GM10266 (cell line): ENCODE results near the gene LRBA.
"Not testable (repeated sequence)": the region's sequence is repeated elsewhere in the genome, so short reads cannot be mapped to it uniquely, and the experiment has no call there.

Experiments used
- DNase-seq: peaks from one replicate; pipeline ENCODE4 v3.0.0; 2012; ENCODE audit errors: extremely low spot score
- CTCF ChIP-seq: IDR thresholded peaks from 2 replicates; pipeline ENCODE4 v1.5.1; 2012; ENCODE audit warnings: mild to moderate bottlenecking, low read depth; ENCODE audit not compliant: control insufficient read depth, insufficient read depth; ENCODE audit errors: missing control alignments

The LRBA gene

GRCh38 chr4:150743564-150744342 lies 271.3 kb downstream of the LRBA start:
- TF ChIP-seq CTCF = no peak
- DNase-seq = no peak

- DNase-seq = not testable (repeated sequence)
These were observed 272.2 kb downstream of the LRBA start for GRCh38 chr4:150742930-150743329.

- TF ChIP-seq CTCF = no peak
- no peak for DNase-seq
These were observed 275.5 kb downstream of the LRBA start for GRCh38 chr4:150739591-150739990.

GRCh38 chr4:150725957-150726523 lies 289.0 kb downstream of the LRBA start:
- DNase-seq = no peak
- TF ChIP-seq CTCF = no peak

DNA sequence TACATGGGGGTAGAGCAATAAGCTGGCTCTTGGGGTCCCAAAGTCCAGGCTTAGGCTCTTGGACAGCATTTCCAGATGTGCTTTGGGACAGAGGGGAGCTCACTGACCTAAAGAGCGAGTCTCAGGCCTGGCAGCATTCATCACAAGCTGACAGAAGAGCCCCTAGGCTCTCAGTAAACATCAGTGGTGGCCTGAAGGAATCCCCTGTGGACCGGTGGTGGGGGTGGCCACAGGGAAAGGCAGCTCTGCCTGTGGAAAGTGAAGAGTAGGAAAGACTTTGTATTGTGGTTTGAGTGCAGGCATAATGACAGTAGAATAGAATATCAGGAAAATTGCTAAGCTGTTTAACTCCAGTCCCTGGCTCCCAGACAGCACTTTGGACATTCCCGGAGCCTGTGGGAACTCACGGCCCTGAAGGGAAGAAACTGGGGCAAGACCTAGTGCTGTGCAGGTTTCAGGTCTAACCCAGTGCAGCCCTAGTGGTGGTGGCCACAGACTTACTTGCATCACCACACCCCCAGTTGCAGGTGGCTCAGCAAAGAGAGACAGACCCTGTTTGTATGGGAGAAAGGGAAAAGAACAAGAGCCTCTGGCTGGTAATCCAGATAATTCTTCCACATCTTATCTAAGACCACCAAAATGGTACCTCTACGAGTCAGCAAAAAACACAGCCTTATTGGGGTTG lies 291.2 kb downstream of the LRBA start:
- no peak for TF ChIP-seq CTCF
- DNase-seq = no peak

DNA sequence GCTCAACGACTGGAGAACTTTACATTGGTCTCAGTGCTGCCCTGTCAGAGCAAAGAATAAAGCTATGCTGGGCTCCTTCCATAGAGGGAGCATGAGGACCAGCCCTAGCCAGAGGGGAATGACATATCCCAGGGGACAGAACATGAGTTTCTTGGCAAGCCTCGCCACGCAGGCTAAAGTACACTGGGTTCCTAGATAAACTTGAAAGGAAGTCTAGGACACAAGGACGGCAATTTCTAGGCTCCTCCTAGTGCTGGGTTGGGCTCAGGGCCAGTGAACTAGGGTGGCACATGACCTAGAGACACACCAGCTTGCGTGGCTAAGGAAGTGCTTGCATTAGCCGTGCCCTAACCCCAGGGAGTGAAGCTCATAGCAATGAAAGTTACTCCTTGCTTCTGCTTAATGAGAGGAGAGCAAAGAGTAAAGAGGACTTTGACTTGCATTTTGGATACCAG lies 292.1 kb downstream of the LRBA start:
- no peak for TF ChIP-seq CTCF
- DNase-seq = no peak

GRCh38 chr4:150720973-150721518 lies 294.0 kb downstream of the LRBA start:
- DNase-seq = no peak
- TF ChIP-seq CTCF = no peak
